Stimulated activated CD8-positive, alpha-beta memory T cell treated with anti-CD3 and anti-CD28 coated beads, Interleukin-12 subunit alpha, Interleukin-12 subunit beta, amount 100 ng/mL, for 24 hours (primary cell): ENCODE measurements around the gene MAS1L.

Source experiments
- DNase-seq: peaks from one replicate; pipeline ENCODE4 v3.0.0-alpha.2; 2020; ENCODE audit errors: extremely low read depth

MAS1L gene

GRCh38 chr6:29510202-29510601 lies 22.4 kb upstream of the MAS1L start:
- no peak for DNase-seq

- DNase-seq = no peak
These were observed 22.0 kb upstream of the MAS1L start for GRCh38 chr6:29509711-29510110.

DNA sequence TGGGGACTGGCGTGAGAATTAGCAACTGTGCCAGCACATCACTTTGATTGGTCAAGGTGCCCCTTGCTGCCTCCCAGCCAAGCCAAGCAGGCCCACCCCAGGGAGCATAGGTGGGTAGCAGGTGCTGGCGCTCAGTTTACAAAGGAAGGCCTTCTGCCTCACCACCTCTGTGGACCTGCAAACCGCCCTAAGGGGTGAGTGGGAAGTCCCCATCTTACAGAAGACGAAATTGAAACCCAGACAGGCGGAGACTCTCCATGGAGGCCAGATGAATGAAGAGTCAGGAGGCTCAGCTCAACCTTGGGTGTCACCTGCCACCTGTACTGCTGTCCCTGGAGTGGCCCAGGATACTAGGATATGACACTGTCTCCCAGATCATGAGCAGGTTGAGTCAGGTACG lies 21.5 kb upstream of the MAS1L start:
- no peak for DNase-seq

DNA sequence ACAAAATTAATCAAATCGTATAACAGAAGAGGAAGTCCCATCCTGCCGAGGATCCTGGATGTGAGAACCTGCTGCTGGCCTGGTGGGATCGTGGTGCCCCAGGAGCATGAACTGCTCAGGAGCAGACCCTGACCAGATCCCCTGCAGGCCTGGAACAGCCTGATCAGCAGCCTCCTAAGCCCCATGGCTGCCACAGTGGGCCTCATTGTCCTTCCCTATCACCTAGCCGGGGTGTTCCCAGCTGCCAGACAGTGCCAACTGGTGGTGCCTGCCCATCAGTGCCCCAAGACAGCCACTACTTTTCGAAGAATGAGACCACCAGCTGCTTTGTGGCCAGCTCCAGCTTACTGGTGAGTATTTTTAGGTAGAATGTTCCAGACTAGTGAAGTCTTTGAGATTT lies 19.6 kb upstream of the MAS1L start:
- no peak for DNase-seq

- DNase-seq = no peak
These were observed 18.8 kb upstream of the MAS1L start for GRCh38 chr6:29506446-29507067.

DNA sequence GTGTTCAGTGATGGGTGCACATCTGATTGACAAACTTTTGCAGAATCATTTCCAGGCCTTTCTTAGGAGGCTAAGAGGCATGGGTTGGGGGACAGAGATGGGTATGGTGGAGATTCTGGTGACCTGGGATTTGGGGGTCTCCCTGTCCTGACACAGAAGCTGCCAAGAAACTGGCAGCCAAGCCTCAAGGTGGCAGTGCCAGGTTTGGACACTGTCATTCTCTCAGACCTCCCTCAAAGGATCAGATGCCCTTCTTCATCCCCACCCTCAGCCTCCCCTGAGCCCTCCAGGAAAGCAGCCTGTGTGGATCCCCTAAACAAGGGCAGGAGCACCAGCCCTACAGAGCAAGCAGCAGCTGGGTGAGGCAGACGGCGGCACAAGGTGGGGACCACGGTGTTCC lies 18.1 kb upstream of the MAS1L start:
- no peak for DNase-seq

DNA sequence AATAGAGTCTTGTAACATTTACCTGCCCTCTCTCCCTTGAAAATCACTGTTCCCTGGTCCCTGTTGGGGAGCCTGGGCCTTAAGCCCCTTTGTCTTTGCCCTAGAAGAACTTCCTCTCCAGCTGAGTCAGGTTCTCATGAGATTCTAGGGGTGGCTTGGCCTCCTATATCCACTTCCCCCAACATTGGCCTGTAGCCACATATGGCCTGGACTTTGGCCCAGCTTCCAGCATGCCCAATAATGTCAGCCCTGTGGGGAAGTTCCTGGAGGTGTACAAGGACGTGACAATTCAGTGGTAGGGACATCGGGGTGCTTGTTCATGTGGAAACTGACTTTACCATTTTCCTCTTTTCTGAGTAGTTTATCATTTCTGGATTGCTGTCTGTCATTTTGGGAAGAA lies 17.2 kb upstream of the MAS1L start:
- no peak for DNase-seq

GRCh38 chr6:29502597-29502996 lies 14.8 kb upstream of the MAS1L start:
- no peak for DNase-seq

DNA sequence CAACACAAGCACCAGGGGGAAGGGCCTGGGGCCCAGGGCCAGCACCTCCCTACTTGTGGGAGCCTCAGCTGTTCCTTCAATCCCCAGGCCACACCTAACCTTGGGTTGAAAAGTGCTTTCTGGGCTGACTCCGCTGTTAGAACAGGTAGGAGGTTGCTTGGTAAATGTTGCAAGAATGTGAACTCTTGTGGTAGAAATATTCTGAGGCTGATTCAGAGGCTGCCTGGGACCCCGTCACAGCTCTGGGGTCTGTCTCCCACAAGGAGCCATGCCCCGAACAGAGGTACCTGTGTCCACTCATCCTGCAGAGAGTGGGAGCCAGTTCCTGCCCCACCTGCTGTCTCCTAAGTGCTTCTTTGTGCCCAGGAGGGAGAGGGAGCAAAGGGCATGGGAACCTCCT lies 14.4 kb upstream of the MAS1L start:
- no peak for DNase-seq

DNA sequence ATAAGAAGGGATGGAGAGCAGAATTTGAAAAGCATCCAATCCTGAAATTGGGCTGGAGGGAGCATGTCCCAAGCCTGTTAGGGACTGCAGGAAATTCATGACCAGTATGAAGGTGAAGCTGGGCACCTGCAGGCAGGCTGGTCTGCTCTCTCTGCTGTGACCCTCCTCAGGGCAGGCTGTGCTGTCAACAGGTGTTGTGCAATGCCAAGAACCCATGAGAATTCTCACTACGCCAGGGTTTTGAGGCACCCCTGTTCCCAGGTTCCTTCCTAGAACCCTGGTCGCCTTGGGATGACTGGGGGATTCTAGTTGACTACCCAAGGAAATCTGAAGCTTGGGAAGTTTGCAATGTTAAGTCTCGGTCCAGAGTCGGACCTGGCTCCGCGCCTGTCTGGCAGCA lies 13.3 kb upstream of the MAS1L start:
- no peak for DNase-seq

DNA sequence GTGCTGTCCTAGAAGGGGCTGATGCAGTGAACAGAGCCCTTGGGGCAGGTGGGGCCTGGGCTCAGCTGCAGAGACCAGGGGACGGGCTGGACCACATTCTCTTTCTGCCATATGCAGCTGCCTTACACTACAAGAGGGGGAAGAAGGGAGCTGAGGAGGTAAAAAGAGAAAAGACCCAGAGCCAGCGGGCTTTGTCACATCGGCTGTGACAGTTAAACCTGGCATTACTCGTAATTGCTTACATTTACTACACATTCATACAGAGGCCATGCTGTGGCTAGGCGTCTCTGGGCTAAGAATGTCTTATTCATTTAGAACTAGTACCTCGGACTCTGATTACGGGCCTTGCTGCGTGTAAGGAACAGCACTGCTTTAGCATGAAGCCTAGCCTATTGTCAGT lies 12.8 kb upstream of the MAS1L start:
- no peak for DNase-seq

- DNase-seq = no peak
These were observed 11.9 kb upstream of the MAS1L start for GRCh38 chr6:29499704-29500103.

GRCh38 chr6:29496961-29497360 lies 9.2 kb upstream of the MAS1L start:
- no peak for DNase-seq

- no peak for DNase-seq
These were observed 7.8 kb upstream of the MAS1L start for GRCh38 chr6:29495571-29495970.

- DNase-seq = no peak
These were observed 6.4 kb upstream of the MAS1L start for GRCh38 chr6:29494131-29494530.

DNA sequence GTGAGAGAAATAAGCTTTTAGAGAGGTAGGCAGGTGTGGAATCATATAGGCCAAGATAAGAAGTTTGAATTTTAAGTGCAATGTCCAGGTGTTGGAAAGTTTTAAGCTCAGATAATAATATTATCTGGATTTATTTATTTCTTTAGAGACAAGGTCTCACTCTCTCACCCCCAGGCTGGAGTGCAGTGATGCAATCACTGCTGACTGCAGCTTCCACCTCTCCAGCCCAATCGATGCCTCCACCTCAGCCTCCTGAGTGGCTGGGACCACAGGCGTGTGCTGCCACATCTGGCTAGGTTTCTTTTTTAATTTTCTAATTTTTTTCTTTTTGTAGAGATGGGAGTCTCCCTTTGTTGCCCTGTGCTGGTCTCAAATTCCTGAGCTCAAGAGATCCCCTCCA lies 5.5 kb upstream of the MAS1L start:
- DNase-seq = no peak

GRCh38 chr6:29491574-29491973 lies 3.8 kb upstream of the MAS1L start:
- no peak for DNase-seq

GRCh38 chr6:29490552-29490951 lies 2.8 kb upstream of the MAS1L start:
- DNase-seq = no peak

DNA sequence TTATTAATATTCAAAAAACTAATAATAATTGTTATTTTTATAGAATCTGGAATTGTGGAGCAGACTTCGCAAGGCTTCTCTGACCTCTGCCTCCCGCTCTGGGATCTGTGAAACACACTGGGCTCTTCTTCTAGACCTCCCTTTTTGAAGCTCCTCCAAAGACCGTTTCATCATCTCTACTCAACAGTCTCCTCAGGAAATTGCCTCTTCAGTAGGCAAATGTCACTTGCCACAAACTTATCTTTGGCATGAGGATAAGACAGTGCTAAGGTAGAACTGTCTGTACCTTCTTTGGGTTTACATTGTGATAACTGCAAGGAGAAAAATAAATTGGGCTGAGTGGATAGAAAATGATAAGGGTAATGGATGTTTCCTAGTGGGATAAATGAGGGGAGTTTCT lies 2.3 kb upstream of the MAS1L start:
- DNase-seq = no peak

DNA sequence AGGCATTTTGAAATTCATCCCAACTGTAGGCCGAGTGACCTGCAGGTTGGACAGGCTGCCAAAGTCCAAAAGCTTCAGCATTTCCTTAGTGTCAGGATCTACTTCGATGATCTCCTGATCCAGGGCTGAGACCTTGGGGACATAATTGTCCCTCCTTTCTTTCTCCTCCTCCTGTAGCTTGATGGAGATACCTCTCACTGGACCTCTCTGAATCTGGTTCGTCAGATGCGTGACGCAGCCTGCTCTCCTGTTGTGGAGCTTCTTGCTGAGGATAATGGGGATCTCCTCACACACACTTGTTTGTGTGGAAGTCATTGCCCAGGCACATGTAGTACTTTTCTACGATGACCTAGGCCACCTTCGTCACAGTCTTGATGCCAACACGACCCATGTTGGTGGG lies 1.5 kb upstream of the MAS1L start:
- no peak for DNase-seq

DNA sequence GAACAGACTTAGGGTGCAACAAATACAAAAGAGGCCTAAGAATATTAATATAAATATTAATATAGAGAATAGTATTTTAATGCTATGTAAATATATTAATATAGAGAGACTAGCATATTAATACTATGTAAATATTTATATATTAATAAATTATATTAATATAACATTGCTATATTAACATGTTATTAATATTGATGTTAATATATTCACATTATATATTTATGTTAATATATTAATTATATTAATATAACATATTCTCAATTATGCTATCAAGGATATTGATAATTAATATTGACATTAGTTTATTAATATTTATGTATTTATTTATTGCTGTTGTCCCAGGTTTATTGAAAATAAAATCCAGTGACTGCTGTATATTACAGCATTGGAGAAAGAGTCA lies 1.1 kb upstream of the MAS1L start:
- DNase-seq = no peak

DNA sequence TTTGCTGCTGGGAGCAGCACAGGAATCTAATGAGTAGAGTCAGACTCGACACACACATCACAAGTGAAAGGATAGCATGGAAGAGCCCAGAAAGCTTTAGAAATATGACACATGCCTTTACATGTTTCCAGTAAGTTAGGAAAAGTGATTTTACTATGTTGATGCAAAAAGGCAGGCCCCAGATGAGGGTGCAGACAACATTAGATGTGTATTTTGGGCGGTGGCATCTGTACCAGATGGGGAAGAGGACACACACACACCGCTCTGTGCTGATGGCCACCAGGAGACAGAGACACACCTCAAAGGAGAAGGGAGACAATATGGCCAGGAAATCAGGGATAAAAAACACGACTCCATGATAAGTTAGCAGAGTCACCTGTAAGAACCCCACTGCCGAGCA lies 625 bp downstream of the MAS1L start:
- DNase-seq = no peak

- no peak for DNase-seq
These were observed 1.2 kb downstream of the MAS1L start for GRCh38 chr6:29486577-29486976.

DNA sequence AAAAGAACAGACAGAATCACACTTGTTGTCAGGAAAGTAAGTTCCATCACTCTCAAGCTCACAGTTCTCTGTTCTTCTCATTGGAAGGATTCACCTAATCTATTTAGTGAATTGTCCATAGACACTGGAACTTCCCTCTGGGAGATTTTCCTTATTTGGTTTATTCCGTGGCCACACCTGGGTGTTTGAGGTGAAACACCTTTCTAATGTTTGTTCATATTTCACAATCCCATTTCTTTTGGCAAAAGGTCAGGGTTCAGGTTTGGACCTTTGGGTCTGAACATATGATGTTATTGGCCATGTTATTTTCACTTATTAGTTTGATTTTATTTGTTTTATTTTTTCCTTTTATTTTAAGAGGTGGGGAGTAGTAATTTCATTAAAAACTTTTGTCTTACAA lies 4.0 kb downstream of the MAS1L start:
- DNase-seq = no peak

- DNase-seq = no peak
These were observed 4.6 kb downstream of the MAS1L start for GRCh38 chr6:29483186-29483585.
